HG02642 (cell line): Measurements from ENCODE around the gene SKIDA1.

Experiments used
- ATAC-seq: cut with Tn5 transposase; IDR thresholded peaks from one replicate; pipeline ENCODE4 v1.9.1; 2021; ENCODE audit warnings: mild to moderate bottlenecking; ENCODE audit not compliant: unreplicated experiment, poor library complexity

The SKIDA1 gene

DNA sequence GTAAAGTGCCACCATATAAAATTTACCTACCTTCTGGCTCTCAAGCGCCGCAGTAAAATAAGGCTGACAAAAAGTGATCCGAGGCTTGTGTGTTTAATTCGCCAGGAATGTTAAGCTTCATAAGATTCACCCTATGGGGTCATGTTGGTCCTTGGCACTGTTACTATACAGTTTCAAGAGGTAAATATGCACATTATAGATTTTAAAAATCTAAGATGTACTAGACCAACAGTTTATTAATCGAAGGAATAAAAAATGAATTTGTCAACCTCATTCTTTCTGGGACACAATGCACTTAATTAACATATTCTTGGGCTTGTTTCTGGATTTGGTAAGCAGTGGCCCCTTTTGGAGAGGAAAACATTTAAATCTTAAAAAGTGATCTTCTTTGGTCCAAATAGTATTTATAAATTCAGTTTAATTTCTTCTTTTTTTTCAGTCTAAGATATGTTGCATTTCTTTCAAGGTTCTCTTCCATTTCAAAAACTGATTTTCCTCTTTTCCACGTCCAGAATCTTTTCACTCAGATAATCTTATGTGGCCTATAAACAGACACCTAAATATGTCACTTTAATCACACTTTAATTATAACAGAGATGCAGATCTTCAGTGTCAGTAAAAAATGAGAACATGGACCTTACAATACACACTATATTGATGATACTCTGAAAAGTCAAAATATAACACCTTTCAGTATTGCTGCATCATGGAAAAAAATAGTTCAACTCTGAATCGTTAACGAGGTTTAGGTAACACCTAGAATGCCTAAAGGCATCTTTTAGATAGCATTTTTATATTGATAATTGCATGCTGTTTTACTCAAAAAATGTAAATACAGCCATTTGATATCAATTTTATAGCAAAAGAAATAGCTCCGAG is 3.8 kb upstream of the SKIDA1 start:
- ATAC-seq = no peak

DNA sequence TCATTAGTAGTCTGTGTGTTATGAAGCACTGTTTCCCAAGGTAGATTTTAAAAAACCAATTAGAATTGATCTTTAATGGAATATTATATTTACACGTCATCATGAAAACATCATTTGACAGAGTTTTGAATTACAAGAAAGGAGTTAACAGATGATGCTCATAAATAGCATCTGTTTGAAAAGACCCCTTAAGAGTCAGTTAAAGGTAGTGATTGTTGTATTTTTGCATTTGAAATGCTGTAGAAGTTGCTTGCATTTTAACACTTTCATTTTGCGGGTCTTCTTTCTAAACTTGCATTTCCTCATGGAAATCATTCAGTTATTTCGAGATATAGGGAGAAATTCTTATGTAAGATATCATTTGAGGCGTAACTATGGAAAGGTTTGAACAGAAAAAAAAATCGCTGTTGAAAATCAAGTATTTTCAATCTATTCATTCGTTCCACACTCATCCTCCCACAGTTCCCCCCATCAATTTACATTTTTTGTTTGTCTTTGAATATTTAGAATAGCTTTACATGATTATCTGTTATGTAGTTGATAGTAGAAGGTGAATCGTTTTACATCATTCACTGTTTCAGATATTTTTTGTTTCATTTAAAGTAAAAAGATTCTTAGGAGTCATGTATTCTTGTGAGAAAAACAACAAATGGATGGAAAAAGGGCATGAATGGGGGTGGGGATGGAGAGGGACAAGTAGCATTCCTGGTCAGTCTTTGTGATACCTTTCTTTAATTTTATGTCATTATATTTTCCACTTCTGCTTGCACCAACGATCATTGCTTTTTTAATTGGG is 3.0 kb upstream of the SKIDA1 start:
- no peak for ATAC-seq

- no peak for ATAC-seq
Measured at GRCh38 chr10:21527598-21528235, 2.2 kb upstream of the SKIDA1 start.

DNA sequence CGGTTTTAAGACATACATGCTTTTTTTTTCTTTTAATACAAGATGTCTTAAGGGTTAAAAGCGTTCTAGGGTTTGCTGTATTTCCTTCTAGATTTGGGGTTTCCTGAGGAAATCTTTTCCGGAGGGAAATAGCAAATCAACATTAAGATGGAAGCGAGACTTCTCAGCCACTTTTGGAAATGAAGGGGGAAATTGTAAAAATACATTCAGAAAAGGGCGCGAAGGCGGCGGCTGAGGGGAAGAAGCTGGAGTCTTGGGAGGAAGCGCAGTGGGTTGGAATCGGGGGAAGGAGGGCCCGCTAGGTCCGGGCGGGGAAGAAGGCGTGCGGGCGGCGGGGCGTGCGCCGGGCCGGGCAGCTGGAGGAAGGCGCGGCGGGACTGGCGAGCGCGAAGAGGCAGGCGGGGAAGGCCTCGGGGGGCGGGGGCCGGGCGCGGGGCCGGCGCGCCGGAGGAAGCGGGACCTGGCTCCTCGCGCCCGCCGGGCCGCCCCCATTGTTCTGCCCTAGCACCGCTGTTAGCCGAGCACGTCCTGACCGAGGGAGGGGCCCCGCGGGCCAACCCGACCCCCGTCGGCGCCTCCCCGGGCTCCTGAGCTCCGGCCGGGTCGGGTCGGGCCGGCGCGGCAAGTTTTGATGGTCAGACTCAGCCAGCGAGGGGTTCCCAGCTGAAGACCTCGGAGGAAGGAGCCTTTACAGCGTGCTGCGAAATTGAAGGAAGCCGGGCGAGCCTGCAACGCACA is 1.5 kb upstream of the SKIDA1 start:
- peak; percentile 33 for ATAC-seq

- ATAC-seq = peak; percentile 32
Measured at GRCh38 chr10:21526188-21526859, 842 bp upstream of the SKIDA1 start.

DNA sequence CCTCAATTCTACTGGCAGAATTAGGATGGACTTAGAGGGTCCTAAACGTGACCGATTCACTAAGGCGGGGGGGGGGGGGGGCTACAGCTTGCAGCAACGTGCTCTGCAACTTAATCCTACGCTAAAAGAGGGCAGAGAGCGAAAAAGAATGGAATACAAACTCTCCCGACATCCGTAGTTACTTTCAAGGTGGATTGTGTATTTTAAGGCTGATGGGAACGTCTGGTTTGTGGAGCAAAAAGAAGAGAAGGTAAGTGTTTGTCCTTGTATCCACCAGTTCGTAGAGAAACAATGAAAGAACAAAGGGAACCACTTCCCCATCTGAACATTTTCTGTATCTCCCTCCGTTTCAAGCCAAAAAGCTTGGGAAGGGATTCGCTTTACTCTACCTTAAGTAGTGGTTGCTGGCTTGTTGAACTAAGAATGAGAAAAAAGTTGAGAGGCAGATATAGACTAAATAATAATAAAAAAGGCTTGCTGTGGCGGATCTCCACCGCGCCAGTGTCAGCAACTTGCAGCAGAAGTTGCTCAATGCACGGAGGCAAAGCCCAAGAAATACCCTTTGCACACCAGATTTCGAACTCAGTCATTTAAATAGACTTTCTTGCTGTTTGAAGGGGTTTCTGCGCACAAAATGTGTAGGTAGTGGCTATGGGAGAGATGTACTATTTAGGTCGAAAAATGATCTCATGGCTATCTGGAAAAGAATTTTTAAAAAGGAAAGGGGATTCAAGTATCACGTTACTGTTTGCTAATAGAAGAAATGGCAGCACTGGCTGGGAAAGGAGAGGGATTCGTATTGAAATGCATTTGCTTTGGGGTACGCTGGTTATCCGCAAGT is 736 bp downstream of the SKIDA1 start:
- ATAC-seq = no peak

GRCh38 chr10:21524131-21524525 is 1.4 kb downstream of the SKIDA1 start:
- ATAC-seq = no peak

GRCh38 chr10:21523557-21524008 is 1.9 kb downstream of the SKIDA1 start:
- ATAC-seq = no peak

DNA sequence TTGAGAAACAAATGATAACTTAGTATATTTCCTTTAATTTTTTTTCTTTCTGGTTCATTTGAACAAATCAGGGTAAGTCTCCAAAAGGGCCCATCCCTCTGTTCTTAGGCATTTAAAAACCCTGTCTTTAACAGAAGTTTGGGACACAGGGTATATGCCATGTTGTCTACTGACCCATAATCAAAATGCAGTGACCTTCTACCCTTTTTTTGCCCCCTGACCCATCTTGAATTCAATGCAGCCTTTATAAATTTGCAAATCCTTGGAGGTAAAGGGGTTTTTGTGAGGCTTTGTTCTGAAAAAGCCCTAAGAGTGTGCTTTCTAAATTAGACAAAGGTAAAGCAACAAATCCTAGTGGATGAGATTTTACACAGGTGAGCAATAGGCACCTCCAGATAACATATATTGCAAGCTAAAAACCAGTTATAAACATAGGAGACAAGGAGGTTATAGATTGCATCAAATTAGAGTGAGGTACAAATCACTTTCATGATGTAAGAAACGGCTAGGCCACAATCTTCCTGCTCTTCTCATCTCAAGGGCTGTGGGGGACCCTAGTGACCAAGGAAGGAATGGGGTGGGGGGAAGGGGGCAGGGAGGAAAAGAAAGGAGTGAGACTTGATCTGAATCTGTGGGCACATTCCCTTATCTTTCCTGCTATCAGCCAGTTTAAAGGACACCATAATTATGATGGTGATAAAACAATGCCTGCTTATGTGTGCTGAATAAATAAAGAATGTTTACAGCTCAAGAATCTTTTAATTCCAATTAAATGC is 2.7 kb downstream of the SKIDA1 start:
- no peak for ATAC-seq

- no peak for ATAC-seq
Measured at GRCh38 chr10:21521751-21522533, 3.5 kb downstream of the SKIDA1 start.

DNA sequence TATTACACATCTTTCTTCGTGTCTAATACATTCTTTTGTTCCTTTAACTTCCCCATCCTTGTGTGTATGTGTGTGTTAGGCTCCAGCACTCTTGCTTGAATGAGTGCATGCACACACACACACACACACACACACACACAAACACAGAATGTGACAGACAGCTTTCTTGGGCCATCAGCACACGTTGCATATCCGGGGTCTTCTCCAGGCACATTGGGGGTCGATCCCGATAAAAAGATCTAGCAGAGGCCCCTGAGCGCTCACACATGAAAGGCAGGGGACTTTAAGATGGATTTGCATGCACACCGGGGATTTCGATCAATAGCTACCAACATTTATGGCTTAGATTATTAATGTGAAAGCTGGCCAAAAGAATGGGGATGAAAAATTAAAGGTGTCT is 4.5 kb downstream of the SKIDA1 start:
- ATAC-seq = no peak

- no peak for ATAC-seq
Measured at GRCh38 chr10:21520509-21520908, 5.0 kb downstream of the SKIDA1 start.

GRCh38 chr10:21519941-21520436 is 5.5 kb downstream of the SKIDA1 start:
- no peak for ATAC-seq

GRCh38 chr10:21519397-21519933 is 6.0 kb downstream of the SKIDA1 start:
- ATAC-seq = no peak

DNA sequence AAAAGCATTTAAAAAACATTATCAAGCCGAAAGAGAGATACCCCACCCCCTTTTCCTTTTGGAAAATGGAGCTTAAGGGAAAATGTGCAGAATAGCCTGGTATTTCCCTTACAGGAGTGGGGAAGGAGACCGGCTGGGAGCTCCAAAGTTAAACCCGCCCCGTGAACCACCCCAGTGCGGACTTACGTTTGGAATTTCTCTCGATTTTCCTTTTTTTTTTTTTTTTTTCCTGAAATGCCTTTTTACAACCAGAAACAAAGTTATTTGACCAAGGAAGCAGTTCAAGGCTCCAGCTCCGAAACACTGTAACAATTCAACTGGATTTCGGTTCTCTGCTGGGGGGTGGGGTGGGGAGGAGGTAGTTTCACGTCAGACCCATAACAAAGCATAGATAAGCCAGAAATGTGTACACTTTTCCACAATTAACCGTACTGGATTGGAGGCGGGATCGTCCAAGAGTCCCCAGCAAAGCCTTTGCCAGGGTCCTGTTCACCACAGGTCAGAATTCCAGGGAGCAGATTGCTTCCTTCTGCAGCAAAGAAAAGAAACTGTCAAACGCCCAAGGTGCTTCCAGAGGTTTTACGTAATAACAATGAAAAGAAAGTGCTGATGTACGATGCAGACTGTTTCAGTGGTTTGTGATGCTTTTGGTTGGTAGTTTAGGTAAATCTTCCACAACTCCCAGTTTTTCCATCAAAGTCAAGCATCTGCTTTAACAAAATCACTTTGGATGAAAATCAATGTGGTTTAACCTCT is 6.7 kb downstream of the SKIDA1 start:
- ATAC-seq = no peak

GRCh38 chr10:21518149-21518640 is 7.3 kb downstream of the SKIDA1 start:
- no peak for ATAC-seq
